NCI-H226 (cell line): ENCODE measurements around the gene NRTN.
"Not testable (repeated sequence)": the region's sequence is repeated elsewhere in the genome, so short reads cannot be mapped to it uniquely, and the experiment has no call there.

Source experiments
- DNase-seq: peaks from one replicate; pipeline ENCODE4 v3.0.0-alpha.2; 2015

NRTN gene, protein sequence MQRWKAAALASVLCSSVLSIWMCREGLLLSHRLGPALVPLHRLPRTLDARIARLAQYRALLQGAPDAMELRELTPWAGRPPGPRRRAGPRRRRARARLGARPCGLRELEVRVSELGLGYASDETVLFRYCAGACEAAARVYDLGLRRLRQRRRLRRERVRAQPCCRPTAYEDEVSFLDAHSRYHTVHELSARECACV

DNA sequence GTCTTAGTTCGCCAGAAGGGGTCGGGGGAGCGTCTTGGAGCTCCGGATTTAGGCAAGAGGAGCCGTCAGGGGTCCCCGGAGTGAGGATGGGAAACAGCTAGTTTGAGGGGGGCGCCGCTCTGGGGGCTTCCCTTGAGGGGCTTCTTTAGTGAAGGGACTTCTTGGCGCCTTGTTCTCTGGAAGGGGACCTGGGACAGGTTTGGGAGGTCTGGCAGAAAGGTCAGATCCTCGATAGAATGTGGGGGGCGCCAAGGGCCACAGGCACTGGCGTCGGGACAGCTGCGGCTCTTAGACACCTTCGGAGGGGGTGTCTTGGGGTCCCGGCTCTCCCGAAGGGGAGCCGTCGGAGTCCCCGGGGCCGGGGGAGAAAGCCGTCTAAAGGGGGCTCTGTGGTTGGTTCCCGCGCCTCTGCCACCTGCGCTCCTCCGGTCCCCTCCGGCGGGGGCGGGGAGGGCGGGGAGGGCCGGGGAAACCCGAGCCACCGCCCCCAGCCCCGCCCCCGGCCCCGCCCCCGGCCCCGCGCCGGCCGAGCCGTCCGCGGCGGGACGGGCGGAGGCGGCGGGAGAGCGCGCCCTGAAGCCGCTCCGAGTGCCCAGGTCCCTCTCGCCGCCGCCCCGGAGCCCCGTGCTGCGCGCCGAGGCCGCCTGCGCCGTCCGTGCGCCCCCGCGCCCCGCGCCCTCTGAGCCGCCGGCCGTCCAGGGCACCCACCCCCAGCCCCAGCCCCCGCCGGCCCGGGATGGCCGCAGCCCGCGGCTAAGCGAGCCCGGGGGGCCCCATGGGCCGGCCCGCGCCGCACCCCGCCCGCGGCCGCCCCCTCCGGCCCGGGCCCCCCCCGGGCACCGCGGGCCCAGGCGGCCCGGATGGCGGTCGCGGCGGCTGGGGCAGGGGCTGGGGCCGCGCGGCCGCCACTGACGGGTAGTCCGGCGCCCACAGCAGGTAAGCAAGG is at the start of gene NRTN:
NRTN (plus strand) TSS at position 552 of the 946 bp plus-strand sequence. CDS start 19,099 bp downstream, outside the sequence.
- no peak for DNase-seq

- no peak for DNase-seq
These were observed 42.2 kb upstream of the NRTN start for GRCh38 chr19:5762608-5763217.

GRCh38 chr19:5765220-5765619 is 39.6 kb upstream of the NRTN start:
- no peak for DNase-seq

DNA sequence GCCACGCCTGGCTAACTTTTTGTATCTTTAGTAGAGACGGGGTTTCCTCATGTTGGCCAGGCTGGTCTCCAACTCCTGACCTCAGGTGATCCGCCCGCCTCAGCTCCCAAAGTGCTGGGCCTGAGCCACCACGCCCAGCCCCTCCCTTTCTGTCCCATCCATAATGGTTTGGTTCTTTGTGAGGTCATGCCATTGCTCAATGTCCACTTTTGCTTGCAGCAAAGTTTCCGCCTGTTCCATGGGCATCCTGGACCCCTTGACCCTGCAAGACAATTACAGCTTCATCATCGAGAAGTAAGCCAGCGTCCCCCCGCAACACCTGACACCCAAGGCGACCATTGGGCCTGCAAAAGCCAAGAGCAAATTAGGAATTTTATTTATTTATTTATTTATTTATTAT is 36.9 kb upstream of the NRTN start:
- no peak for DNase-seq

GRCh38 chr19:5772416-5772815 is 32.5 kb upstream of the NRTN start:
- no peak for DNase-seq

DNA sequence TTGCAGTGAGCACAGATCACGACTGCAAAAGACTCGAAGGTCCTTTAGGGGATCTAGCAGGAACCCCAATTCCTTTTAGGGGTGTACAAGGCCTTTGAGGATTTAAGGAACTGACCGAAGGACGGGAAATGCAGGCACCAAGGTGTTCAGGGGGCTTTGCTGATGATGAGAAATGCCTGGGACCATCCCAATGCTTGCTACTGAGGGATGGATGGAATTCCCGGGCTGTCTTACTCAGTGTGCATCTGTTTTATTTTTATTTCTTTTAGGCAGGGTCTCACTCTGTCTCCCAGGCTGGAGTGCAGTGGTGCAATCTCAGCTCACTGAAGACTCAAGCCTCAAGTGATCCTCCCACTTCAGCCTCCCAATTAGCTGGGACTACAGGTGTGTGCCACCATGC is 31.6 kb upstream of the NRTN start:
- no peak for DNase-seq

GRCh38 chr19:5774921-5775320 is 29.9 kb upstream of the NRTN start:
- DNase-seq, result no peak

DNA sequence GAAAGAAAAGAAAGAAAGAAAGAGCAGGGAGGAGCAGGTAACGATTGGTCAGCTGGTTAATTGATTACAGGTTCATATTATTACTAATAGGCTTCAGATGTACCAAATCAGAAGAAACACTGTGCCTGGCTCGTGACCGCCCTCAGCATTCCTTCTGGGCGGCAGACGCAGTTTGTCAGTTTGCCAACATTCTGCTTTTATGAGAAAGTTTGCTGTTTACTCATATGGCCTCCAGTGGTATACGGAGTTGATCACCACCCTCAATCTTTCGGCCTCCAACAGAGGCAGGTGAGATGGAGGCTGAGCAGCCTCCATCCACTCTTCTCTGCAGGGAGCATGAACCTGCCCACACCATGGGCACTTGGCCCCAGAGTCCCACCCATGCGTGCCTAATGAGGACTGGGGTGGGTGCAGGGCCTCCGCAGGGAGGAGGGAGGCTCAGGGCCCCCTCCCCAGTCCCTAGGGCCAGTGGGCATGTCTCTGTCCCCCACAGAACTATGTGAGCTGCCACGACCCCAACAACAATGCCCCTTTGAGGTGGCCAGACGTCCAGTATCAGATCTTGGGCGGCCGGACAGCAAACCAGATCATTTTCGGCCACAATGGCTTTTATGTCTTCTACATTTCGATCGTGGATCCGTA is 29.1 kb upstream of the NRTN start:
- peak; percentile 12 for DNase-seq

DNA sequence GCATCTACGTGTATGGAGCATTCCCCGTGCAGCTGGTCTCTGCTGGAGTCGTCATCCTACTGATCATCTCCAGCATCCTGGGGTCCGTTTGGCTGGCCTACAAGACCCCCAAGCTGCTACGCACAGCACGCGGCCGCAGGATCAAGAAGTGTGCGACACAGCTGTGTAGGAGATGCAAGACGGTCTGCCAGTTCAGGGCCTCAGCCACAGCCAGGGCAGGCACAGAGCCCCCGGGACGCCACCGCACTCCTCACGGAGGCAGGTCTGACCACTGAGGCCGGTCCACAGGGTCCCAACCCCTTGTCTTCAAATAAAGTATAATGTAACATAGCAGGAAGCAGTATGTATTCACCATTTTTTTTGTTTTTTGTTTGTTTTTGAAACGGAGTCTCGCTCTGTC is 26.5 kb upstream of the NRTN start:
- no peak for DNase-seq

DNA sequence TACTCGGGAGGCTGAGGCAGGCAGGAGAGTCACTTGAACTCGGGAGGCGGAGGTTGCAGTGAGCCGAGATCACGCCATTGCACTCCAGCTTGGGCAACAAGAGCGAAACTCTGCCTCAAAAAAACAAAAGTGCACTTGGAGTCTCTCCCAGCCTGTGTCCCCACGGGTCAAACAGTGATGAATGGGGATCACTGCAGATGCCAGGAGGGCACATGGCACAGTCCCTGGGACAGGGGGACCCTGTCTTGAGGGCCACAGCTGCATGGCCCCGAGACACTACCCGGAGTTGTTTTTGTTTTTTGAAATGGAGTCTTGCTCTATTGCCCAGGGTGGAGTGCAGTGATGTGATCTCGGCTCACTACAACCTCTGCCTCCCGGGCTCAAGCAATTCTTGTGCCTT is 24.0 kb upstream of the NRTN start:
- not testable (repeated sequence) for DNase-seq

DNA sequence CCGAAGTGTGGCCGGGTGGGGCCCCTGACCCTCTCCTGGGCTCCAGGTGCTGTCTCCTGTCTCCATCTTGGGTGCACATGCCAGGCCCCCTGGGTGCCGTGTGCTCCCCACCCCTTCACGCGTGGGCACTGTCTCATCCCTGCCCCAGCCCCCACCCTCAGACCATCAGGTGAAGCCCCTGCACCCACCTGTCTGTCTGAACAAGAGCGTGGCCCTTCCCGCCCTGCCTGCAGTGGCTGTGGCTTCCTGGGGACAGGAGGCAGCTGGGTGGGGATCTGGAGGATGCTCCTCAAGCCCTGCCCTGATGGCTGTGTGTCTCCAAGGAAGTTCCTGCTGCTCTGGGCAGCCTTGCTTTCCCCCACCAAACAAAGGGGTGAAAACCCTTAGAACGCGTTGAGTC is 22.5 kb upstream of the NRTN start:
- no peak for DNase-seq

GRCh38 chr19:5782945-5783919 is 21.6 kb upstream of the NRTN start:
- no peak for DNase-seq

- DNase-seq, result no peak
These were observed 20.2 kb upstream of the NRTN start, which contains the start of gene PRR22 for GRCh38 chr19:5784581-5785147. Gene PRR22, minus strand, starts transcription at chr19:5784746. Its CDS starts 86 bp downstream, at chr19:5784660.

DNA sequence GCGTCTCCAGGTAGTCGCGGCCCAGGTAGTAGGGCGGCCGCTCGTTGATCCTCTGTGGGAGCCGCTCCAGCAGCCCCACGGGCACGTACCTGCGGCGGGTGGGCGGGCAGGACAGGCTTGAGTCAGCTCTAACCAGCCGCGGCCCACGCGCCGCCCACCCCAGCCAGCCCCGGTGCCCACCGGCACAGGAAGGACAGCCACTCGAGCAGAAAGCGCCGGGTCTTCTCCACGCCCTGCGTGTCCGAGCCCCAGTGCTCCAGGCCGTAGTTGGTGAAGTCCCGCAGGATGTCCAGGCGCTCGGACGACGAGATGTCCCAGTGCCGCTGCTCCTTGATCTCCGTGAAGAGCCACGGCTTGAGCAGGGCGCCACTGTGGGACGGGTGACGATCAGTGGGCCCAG is 19.4 kb upstream of the NRTN start:
- DNase-seq, result no peak

DNA sequence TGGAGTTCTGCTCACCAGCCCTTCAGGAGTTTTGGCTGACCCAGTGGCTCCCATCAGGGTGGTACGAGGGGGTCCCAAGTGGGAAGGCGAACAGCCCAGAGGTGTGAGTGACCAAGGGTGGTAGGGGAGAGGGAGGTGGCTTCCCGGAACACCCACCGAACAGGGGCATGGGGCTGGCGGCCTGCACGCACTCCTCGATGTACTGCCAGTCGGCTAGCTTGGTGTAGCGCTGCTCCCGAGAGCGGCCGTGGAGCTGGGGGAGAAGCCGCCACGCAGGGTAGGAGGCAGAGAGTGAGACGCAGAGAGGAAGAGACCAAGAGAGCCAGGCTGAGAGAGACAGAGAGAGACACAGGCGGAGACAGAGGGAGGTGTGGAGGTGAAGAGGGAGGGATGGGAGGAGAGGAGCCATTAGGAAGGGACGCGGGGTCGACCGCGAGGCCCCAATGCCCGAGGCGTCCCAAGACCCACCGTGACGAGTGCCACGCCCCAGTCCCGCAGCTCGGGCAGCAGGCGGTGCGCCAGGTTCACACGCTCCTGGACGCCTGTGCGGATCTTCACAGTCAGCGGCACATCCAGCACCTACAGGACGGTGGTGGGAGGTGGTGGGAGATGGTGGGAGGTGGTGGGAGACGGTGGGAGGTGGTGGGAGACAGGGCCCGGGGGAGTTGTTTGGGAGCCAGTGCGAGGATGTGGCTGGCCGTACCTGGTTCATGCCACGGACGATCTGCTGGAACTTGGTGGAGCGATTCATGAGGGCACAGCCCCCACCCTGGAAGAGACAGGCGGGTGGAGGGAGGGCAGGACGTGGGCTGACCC is 18.1 kb upstream of the NRTN start:
- no peak for DNase-seq

- no peak for DNase-seq
These were observed 17.3 kb upstream of the NRTN start for GRCh38 chr19:5787409-5788182.

- no peak for DNase-seq
These were observed 16.4 kb upstream of the NRTN start for GRCh38 chr19:5788422-5788821.

- DNase-seq, result no peak
These were observed 15.5 kb upstream of the NRTN start for GRCh38 chr19:5789351-5789761.

DNA sequence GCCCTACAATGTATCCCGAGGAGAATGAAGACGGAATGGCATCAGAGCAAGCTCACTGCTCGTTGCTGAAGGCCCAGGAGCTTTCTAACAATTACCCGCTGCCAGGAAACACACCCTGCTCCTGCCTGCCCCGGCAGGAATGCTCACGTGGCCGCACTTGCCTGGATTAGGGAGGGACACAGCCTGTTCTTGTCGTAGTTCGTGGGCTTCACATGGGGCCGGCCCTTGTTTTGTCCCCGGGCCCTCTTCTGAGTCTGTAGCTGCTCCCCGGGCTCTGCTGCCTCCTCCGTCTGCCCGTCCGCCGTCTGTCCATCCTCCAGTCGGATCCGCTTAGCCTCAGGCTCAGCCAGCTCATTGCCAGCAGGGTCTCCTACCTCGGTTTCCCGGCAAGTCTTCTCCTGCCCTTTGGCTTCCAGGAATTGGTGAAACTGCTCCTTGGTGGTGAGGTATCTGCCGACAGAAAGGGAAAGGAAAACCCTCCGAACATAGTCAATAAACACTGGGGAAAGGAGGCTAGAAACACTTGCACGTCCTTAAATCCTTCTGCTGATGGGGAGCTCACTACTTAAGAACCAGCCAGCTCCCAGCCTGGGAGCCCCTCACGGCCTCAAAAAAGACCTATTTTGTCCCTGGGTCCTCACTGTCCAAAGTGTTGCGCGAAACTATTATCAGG is 14.8 kb upstream of the NRTN start:
- DNase-seq, result no peak
